Glomerular visceral epithelial cell (primary cell): ENCODE data around the gene LARP4B.
A peak's percentile ranks its signal among the peaks of the same experiment; 100 is the strongest.

Experiments
- DNase-seq: peaks from one replicate; pipeline ENCODE4 v3.0.0-alpha.2; 2016; ENCODE audit errors: extremely low spot score

LARP4B gene

DNA sequence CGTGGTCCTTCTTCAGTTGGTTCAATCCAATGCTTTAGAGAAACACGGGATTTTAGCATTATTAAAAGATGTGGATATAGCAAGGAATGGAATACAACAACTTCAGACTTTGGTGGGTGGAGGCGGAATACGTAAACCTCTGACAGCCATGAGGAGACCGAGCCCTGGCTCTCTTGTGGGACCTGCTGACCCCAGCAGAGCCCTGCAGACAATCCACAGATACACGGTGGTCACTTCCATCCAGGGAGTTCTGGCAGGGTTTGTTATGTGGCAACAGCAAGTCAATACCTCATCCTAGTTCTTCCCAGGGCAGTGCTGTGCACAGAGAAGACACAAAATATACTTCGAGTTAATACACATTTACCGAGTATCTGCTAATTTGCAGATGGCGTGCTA lies 123.5 kb downstream of the LARP4B start:
- no peak for DNase-seq

- no peak for DNase-seq
Measured at GRCh38 chr10:807163-807957, 124.1 kb downstream of the LARP4B start.

- DNase-seq = no peak
Measured at GRCh38 chr10:806451-807162, 124.9 kb downstream of the LARP4B start.

DNA sequence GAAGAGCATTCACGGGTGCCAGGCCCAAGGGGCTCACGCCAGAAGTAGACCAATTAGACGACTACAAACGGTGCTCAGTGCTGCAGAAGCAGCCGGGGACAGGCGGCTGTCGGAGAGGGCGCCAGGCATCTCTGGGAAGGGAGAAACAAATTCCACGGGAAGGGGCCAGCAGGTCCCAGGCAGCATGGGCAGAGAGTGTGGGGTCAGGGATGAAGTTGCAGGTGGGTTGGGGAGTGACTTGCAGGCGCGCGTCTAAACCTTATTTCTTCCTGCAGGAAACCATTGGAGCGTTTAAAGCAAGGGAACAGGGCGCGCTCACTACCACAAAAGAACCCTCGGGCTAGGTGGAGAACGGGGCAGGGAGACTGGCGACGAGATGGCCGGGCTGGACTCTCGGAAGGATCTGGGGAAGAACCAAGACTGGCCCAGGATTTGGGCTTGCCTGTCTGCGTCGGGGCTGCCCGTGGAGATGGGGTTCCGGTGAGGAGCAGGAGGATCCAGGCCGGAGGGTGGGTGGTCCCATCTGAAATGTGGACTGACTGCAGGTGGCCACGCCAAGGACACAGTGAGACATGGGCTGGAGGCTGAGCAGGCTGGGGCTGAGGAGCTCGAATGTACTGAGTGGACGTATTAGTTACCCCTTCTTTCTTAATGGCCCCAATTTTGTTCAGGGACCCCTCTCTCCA lies 125.7 kb downstream of the LARP4B start:
- no peak for DNase-seq

DNA sequence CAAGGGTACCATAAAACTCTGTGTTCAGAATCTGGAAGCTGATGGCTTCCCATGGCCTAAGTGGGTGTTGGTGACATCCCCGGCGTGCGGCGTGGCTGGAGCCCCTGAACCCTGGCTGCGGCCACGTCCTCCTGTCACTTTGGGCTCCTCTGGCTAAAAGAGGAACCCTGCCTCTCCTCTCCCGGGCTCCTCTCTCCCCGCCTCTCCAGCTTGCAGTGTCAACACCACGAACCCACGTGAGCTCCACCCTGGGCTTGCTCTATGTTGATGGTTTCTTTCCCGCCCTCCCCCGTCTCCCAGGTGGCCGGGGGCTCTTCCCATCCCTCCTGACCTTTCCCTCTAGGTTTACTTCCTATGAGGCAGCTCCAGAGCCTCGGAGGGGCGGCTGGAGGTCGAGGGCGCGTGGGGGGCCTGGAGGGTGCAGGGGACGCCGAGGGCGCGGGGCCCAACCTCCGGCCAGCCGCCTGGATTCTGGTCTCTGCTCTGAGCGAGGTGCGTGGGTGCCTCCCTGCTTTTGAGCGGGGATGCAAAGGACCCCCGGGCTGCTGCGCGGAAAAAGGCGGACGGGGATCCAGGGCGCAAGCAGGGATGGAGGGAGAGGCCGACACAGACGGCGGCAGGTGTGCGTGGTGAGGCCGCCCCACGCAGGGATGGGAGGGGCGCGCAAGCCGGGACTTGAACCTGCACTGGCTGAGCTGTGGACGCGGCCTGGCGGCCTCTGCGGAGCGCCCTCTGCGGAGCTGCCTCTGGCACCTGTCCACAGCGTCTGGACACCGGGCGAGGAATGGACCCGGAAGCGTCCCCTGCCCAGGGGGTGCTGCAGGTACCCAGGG lies 126.5 kb downstream of the LARP4B start:
- DNase-seq = no peak

DNA sequence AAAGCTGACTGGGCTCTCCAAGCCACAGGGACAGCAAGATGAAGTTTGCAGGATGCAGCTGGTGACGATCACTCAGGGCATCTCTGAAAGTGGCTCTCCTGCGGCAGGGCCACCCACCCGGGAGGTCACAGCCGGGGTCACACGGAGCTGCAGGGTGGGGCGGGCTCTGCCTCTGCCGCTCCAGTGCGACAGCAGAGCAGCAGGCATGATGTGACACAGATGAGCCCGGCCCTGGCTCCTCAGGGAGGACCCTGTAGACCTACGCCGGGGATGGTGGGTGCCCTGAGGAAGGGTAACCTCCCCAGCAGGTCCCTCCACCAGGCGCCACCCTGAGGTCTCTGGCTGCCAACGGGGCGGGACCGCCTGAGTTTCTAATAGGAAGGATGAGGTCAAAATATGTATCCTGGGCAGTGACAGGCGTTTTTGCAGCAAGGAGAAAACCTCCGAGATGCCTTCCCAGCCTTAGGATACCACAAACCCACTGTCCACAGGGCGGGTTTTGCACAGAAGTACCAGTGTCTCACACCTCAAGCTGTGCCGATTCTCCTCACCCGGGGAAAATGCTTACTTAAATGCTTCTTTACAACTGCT lies 127.2 kb downstream of the LARP4B start:
- no peak for DNase-seq

- DNase-seq = no peak
Measured at GRCh38 chr10:803041-803741, 128.3 kb downstream of the LARP4B start.

- DNase-seq = no peak
Measured at GRCh38 chr10:802506-802905, 129.0 kb downstream of the LARP4B start.

DNA sequence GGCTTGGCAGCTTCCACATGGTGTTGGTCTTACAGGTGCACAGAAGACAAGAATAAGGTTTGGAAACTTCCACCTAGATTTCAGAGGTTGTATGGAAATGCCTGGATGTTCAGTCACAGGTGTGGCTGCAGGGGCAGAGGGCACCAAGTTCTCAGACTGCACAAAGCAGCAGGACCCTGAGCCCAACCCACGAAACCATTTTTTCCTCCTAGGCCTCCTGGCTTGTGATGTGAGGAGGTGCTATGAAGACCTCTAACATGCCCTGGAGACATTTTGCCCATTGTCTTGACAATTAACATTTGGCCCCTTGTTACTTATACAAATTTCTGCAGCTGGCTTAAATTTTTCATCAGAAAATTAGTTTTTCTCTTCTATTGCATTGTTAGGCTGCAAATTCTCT lies 134.3 kb downstream of the LARP4B start:
- DNase-seq = no peak

GRCh38 chr10:796233-796632 lies 135.3 kb downstream of the LARP4B start:
- no peak for DNase-seq

- no peak for DNase-seq
Measured at GRCh38 chr10:794382-794956, 137.0 kb downstream of the LARP4B start.

GRCh38 chr10:792792-793100 lies 138.8 kb downstream of the LARP4B start:
- no peak for DNase-seq

DNA sequence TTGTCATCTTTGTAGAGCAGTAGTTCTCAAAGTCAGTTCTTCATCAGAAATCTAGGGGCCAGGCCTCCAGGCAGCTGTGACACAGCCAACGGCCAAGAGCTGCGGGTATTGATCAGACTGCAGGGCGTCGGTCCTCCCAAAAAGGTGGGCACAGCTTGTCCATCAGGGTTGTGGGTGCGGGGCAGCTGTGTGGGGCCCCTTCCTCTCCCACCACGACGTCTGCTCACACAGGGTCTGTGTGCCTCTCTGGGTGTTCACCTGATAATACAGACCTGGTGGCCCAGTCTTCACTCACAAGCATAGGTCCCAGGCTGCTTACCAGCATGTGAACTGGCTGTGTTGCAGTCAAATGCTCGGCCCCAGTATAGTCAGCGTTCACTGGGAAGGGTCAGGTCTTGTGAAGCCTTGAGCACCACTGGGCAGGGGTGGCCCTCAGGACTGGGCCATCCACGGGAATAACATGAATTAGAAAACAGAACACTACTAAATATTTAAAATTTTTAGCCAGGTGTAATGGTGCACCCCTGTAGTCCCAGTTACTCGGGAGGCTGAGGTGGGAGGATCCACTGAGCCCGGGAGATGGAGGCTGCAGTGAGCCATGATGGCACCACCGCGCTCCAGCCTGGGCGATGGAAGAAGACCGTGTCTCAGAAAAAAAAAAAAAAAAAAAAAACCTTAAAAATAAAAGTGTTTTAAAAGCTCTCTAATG lies 139.3 kb downstream of the LARP4B start:
- no peak for DNase-seq

DNA sequence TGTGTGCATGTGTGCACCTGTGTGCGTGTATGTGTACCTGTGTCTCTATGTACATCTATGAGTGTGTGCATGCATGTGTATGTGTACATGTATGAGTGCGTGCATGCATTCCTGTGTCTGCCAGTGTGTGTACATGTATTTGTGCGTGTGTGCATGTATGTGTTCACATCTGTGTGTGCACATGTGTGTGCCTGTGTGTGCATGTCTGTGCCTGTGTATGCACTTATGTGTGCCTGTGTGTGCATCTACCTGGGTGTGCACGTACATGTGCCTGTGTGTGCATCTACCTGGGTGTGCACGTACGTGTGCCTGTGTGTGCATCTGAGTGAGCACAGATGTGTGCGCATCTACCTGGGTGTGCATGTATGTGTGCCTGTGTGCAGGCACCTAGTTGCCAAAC lies 139.9 kb downstream of the LARP4B start:
- no peak for DNase-seq

DNA sequence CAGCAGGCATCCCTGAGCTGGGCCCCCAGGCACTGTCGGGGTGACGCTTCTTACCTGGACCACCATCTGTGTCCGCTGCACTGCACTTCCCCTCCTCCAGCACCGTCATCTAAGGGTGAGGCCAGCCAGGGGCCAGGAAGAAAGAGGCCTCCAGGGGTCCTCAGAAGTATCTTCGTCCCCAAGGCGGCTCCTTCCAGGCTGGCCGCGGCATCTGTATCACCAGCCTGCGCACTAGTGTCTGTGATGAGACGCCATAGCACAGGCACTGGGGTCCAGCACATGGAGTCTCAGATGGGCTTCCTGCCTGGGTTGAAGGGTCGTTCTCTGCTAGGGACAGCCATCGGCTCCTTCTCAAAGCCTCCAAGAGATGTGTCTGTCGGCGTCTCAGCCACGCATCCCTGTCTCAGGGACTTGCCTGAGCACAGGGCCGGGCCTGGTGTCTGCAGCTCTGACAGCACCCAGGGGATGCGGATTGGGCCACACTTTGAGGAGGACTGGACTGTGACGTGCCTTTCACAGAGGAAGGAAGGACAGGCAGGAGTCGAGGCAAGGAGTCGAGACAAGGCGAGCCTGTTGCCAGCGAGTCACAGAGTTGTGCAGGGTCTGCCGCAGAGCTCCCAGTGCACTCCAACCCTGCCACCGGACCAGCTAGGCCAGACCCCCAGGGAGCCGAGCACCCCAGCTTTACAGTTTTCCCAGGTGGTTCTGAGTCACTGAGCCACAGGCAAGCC lies 140.5 kb downstream of the LARP4B start:
- DNase-seq = no peak

DNA sequence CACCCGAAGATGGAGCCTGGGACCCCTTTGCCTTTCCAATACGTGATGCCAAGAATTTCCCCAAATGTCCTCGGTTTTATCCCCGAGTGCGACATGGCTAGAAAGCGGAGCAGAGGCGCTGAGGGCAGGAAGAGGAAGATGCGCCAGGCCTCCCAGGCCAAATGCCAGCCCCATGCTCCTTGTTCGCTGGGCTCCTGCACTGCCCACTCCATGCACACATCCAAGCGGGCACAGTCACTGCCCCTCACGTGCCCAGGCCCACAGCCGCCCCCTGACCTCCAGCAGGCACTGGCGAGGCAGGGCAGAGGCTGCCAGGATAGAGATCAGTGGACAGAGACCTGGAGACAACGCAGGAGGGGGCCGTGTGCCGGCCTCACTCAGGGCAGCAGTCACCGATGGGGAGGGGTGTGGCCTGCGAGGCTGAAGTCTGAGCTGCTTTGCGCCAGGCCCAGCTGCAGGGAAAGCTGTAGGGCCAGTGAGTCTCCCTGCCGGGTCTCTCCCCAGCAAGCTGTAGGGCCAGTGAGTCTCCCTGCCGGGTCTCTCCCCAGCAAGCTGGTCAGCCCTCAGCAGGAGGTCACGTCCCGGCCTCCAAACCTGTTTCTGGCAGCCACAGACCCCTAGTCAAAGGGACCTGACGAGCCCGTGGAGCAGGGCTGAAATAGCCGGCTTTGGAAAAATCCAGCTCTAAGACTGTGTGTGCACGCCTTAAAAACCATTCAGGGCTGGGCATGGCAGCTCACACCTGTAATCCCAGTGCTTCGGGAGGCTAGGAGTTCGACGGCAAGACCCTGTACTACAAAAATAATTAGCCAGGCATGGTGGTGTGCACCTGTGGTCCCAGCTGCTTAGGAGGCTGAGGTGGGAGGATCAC lies 141.4 kb downstream of the LARP4B start:
- no peak for DNase-seq

DNA sequence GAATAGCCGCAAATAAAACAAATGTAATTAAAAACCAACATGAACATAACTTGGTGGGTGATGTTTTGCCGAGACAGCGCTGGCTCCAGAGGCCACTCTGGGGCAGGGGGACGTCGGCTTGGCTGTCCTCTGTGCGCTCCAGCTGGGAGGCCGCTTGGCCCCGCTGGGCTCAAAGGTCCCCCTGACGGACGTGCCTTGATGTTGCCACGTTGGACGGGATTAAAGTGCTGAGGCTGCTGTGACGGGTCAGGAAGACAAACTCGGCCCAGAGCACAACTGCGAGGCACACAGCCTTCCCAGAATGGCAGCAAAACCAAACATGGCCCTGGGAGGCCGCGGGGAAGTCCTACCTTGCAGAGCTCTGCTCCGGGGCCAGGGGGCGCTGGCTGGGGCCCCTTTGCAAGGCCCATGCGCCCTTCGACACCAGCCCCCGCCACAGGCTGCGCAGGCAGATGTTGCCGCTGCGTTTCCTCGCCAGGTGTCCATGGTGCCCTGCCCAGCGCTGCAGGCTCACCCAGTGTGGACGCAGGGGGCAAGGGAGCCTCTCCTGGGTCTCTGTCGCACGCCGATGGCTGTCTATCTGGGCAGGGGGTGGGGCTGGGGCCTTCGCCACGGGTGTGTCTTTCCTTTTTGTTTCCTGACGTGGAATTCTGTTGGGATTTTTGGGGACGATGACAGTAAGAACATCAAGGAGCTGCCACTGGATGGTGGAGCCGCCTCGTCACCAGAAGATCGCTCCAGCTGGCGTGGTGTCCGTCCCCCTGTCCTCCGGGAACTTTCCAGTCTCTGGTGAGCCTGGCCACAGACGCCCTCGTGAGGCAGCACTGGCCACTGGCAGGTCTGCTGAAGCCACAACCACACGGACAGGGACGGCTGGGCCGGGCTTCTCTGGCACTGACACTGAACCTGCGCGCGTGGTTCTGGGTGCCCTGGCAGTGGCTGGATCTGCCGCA lies 142.4 kb downstream of the LARP4B start:
- DNase-seq = peak; percentile 82
